HepG2 (cell line): ENCODE results near the gene BCCIP.

Experiments used
- CCAR2 ChIP-seq: fragments of 200-400 bp; formaldehyde crosslinking; optimal IDR thresholded peaks from 2 replicates; pipeline ENCODE3; 2018; ENCODE audit warnings: low read depth, mild to moderate bottlenecking, low read length, moderate library complexity
- POLR2A ChIP-seq, 2 experiments: IDR thresholded peaks; 2 replicates each; pipeline ENCODE4 v1.6.1; 2011; ENCODE audit warnings: low read depth in 2 of 2, low read length in 2 of 2, mild to moderate bottlenecking in 1 of 2, moderate library complexity in 1 of 2; ENCODE audit not compliant: insufficient read depth in 1 of 2
- POLR2AphosphoS2 ChIP-seq: IDR thresholded peaks from 2 replicates; pipeline ENCODE4 v1.6.1; 2011; ENCODE audit warnings: low read depth, low read length, improper control_type of control experiment
- ZFP82 ChIP-seq: sonication (generic); formaldehyde crosslinking; IDR thresholded peaks from 2 replicates; pipeline ENCODE4 v1.5.1; 2020; ENCODE audit warnings: mild to moderate bottlenecking, missing genetic modification reagents, borderline replicate concordance
- TF ChIP-seq, protein P1 (sequence below): sonication (generic); formaldehyde crosslinking; IDR thresholded peaks from 2 replicates; pipeline ENCODE4 v1.4.0; 2020; ENCODE audit warnings: mild to moderate bottlenecking, missing genetic modification reagents
- TF ChIP-seq, protein P2 (sequence below): sonication (generic); formaldehyde crosslinking; IDR thresholded peaks from 2 replicates; pipeline ENCODE4 v1.5.0; 2020; ENCODE audit warnings: mild to moderate bottlenecking, missing genetic modification reagents, moderate library complexity

DNA sequence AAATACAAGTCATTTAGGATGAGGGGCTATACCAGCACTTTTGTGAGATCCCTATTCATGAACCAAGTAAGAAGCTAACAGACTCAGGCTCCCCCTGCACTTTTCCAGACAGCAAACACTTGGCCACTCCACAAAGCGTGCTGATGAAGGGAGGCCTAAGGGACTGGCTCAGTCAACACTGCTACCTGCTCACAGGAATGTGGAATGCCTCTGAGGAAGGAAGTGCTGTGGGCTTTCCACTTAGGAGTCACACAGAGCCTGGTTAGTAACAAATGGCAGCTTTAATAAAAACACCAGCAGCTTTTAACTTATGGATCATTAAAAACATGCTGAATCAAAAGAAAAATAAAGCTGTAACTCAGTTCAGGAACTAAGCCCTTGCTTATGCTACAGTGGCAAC is 15.3 kb upstream of the BCCIP start:
- TF ChIP-seq, protein P1, sequence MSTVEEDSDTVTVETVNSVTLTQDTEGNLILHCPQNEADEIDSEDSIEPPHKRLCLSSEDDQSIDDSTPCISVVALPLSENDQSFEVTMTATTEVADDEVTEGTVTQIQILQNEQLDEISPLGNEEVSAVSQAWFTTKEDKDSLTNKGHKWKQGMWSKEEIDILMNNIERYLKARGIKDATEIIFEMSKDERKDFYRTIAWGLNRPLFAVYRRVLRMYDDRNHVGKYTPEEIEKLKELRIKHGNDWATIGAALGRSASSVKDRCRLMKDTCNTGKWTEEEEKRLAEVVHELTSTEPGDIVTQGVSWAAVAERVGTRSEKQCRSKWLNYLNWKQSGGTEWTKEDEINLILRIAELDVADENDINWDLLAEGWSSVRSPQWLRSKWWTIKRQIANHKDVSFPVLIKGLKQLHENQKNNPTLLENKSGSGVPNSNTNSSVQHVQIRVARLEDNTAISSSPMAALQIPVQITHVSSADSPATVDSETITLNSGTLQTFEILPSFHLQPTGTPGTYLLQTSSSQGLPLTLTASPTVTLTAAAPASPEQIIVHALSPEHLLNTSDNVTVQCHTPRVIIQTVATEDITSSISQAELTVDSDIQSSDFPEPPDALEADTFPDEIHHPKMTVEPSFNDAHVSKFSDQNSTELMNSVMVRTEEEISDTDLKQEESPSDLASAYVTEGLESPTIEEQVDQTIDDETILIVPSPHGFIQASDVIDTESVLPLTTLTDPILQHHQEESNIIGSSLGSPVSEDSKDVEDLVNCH, result no peak
- TF ChIP-seq POLR2AphosphoS2 (no peak), CCAR2 (no peak), ZFP82 (CRISPR knock-in tag) (no peak), POLR2A (IDR thresholded peaks at IDR 0.05; ENCODE audit: insufficient read depth in 1 of 2, low read depth in 2 of 2, low read length in 2 of 2) (no peak)
- TF ChIP-seq, protein P2, sequence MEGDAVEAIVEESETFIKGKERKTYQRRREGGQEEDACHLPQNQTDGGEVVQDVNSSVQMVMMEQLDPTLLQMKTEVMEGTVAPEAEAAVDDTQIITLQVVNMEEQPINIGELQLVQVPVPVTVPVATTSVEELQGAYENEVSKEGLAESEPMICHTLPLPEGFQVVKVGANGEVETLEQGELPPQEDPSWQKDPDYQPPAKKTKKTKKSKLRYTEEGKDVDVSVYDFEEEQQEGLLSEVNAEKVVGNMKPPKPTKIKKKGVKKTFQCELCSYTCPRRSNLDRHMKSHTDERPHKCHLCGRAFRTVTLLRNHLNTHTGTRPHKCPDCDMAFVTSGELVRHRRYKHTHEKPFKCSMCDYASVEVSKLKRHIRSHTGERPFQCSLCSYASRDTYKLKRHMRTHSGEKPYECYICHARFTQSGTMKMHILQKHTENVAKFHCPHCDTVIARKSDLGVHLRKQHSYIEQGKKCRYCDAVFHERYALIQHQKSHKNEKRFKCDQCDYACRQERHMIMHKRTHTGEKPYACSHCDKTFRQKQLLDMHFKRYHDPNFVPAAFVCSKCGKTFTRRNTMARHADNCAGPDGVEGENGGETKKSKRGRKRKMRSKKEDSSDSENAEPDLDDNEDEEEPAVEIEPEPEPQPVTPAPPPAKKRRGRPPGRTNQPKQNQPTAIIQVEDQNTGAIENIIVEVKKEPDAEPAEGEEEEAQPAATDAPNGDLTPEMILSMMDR, result no peak
